NCI-H2171 (cell line): ENCODE results near the gene TLN1.

ENCODE experiments used
- DNase-seq: peaks from one replicate; lab custom pipeline; 2025; lab: John Stamatoyannopoulos, UW

Gene TLN1

DNA sequence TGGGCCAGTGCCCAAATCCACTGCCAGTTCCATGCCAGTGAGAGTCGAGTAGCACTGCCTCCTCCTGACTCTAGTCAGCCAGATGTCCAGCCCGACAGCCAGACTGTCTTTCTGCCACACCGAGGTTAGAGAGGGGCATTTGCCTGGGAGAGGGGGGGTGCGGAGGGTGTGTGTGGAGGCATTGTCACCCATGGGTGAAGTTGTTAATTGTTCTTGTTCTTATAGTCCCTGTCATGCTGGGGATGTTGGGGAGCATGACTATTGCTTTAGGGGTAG lies 18.2 kb upstream of the TLN1 start:
- DNase-seq, result no peak

GRCh38 chr9:35749515-35750255 lies 17.7 kb upstream of the TLN1 start:
- no peak for DNase-seq

DNA sequence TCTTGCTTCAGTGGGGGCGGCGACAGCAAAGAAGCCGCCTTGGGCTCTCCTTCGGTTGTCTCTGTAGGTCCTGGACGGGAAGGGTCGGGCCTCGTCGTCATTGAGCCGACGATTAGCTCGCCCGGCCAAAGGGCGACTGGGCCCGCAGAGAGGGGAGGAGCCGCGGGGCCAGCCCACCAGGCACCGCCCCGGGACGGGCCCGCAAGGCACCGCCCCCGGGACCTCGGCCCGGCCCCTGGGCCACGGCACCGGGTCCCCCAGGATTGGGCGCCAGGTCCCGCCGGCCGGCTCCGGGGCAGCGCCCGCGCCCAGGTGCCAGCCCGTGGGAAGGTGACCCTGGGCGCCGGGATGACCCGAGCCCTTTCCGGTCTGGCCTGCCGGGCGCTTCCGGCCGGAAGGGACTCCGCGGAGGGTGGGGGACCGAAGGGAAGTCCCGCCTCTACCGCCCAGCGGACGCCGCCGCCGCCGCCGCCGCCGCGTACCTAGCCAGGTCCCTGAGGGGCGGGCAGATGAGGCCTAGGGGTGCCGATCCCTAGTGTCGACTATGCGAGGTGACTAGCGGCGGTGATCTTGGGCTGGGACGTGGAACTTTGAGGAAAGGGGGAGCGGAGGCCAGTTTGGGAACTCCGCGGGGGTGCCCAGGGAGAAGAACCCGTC lies 17.0 kb upstream of the TLN1 start, which contains the start of the genes GBA2 and RGP1:
GBA2 (minus strand) TSS at position 371 of the 657 bp plus-strand sequence. CDS start 524 bp downstream, outside the sequence.
RGP1 (plus strand) TSS at position 430 of the 657 bp plus-strand sequence. CDS start 469 bp downstream, outside the sequence.
- DNase-seq, result peak; percentile 26

- no peak for DNase-seq
Observed at GRCh38 chr9:35748242-35748857, 16.4 kb upstream of the TLN1 start.

GRCh38 chr9:35746583-35746982 lies 14.6 kb upstream of the TLN1 start:
- DNase-seq, result no peak

DNA sequence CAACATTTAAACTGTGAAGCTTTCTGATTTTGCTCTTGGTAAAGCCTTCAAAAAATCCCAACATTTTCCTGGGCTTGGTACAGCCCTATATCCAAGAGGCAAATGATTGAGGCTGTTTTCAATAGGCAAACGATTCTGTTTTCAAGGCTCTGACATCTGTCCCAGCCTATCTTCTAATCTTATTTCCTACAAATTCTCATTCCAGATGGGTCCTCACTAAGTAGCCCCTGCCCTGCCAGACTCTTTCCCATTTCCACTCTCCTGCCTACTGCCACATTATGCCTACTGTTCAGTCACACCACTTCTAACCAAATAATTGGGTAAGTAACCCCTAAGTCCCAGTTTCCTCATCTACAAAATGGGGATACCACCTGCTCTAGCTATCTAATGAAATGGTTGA lies 13.6 kb upstream of the TLN1 start:
- DNase-seq, result no peak

DNA sequence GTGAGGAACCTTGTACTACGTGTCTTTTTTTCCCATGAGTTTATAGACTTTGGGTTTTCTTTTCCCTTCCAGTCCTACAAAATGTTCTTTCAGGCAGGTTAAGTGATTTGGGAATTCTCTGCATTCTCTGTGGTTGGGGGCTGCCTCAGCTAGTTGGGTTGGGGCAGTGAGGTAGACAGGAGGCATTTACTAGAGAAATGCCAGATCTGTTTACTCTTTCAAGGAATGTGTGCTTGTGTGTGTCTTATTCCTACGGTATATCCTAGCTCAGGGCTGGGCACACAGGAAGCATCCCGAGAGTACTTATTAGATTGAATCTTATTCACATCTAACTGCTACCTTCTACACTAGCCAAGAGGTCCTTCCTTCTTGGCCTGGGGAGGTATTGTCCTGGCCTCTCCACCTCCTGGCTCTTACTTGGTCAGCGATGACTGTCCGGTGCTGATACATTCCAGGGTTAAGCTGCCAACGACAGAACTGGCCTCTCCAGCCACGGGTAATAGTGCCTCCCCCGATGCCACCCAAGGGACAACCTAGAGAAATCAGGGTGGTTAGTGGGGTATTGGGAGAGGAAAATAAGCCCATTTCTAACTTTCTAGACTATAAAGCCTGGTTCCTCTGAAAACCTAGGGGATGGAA lies 12.0 kb upstream of the TLN1 start:
- DNase-seq, result no peak

- DNase-seq, result no peak
Observed at GRCh38 chr9:35743452-35743851, 11.5 kb upstream of the TLN1 start.

DNA sequence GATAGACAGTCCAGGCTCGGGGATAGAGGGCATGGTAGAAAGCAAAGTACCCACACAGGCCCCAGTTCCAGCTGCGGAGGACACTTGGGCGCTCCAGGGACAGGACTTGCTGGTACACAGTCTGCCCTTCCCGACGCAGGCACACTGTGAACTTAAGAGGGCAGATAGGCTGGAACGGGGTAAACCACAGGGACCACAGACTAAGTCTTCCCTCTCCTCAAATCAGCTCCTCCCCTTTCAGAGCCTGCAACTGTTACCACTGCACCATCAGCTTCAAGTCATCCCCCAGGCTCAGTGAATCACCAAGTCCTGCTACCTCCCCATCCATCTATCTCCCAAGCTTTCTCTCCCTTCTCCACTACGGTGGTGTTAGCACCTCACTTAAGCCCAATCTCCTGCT lies 9.7 kb upstream of the TLN1 start:
- no peak for DNase-seq

GRCh38 chr9:35740243-35740642 lies 8.2 kb upstream of the TLN1 start:
- DNase-seq, result no peak

GRCh38 chr9:35738924-35739323 lies 6.9 kb upstream of the TLN1 start:
- no peak for DNase-seq

DNA sequence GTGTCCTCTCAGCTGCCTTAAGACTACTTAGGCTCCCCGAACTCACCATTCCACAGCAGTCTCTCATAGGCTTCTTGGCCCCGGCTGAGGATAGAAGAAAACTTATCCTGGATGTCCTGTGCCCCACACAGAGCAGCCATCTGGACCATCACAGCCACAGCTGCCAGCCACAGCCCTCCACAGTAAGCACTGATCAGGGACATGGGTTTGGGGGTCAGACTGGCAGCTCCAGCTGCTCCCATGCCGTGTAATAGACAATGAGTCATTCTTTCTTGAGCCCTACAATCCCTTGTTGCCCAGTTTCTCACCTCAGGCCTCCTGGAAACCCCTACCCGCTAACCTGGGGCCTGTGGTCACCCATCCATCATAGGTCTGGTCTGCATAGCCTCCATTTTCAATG lies 6.2 kb upstream of the TLN1 start:
- DNase-seq, result no peak

DNA sequence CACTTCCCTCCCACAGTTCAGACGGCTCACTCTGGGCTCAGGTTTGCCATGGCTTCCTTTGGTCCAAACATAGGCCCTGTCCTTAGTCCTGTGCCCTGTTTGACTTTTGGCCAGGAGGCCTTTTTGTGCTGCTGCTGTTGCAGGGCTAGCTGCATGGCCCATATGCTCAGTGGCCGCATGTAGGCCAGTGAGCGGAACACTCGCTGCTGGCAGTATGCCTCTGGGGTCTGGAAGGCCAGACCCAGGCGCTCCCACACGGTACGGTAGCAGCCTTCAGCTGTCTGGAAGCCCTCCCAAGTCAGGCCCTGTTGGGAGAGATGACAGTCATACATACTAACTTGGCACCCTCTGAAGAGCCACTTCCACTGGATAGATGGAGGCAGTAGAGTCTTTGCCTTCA lies 5.1 kb upstream of the TLN1 start:
- DNase-seq, result no peak

- no peak for DNase-seq
Observed at GRCh38 chr9:35736201-35736633, 4.2 kb upstream of the TLN1 start.

DNA sequence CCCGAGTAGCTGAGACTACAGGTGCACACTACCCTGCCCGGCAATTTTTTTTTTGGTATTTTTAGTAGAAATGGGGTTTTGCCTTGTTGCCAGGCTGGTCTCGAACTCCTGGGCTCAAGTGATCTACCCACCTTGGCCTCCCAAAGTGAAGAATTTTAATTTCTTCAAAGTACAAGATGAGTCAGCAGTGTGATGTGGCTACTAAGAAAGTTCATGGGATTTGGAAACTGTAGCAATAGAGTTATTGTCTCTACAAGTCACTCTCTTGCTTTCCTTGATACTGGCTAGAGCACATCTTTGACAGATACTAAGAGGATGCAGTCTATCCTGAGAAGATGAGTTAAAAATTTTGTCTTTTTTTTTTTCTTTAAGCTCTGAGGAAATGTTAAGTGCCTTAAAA lies 2.1 kb upstream of the TLN1 start:
- DNase-seq, result no peak

- no peak for DNase-seq
Observed at GRCh38 chr9:35732800-35733541, 976 bp upstream of the TLN1 start.

GRCh38 chr9:35731415-35732184 lies 395 bp downstream of the TLN1 start:
- no peak for DNase-seq

GRCh38 chr9:35730486-35730854 lies 1.5 kb downstream of the TLN1 start:
- no peak for DNase-seq

DNA sequence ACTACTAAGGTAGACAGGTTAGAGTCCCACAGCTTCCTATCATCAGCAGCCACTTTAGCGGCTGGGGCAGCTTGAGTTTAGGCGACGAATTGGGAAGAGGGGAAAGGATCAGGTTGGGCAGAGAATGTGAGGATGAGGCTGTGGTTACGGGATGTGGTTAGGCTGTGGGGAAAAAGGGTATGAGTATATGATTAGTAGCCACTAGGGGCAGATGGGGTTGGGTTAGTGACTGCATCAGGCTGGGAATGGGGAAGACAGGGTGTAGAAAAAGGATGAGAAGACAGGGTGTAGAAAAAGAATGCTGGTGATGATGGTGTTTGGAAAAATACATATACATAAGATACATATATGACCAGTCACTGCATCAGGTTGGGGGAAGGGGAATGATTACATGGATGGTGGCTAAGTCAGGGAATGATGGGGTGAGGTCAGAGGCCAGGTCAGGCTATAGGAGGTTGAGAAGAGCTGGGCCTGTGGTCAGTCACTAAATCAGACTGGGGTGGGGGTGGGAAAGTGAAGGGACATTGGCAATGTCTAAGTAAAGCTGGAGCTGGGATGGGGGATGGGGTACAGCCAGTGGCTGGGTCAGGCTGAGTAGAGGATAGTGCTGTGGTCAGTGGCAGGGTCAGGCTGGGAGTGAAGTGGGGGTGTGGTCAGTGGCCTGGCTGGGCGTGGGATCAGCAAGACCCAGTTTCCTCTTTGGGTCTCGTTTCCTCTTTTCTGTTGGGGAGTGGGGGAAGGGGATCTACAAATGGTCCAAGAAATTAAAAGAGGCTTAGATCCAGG lies 2.1 kb downstream of the TLN1 start:
- DNase-seq, result no peak

DNA sequence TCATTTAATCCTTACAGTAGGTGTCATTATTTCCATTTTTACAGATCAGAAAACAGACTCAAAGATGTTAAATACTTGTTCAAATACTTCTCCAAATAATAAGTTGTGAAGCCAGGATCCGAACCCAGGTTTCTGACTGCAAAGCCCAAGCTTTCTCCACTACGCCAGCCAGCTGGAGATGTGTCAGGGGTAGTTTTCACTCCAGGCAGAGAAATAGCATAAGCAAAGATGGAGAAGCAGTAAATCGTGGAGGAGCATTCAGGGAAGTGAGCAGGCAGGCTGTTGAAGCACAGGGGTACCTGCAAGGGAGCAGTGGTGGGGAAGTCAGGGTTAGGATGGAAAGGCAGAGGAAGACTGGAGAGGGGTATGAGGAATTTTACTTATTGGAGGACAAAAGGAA lies 2.9 kb downstream of the TLN1 start:
- no peak for DNase-seq
